ENCODE measurements around the gene PTPRB. TPM values are rescaled to one million over a fixed set of nuclear protein-coding genes. Genes with fewer than 3 reads are reported as not detected.

Gene PTPRB
- total RNA-seq, 6 donors from 2014 or later, result 68.8 to 113 (median 80.8) TPM

DNA sequence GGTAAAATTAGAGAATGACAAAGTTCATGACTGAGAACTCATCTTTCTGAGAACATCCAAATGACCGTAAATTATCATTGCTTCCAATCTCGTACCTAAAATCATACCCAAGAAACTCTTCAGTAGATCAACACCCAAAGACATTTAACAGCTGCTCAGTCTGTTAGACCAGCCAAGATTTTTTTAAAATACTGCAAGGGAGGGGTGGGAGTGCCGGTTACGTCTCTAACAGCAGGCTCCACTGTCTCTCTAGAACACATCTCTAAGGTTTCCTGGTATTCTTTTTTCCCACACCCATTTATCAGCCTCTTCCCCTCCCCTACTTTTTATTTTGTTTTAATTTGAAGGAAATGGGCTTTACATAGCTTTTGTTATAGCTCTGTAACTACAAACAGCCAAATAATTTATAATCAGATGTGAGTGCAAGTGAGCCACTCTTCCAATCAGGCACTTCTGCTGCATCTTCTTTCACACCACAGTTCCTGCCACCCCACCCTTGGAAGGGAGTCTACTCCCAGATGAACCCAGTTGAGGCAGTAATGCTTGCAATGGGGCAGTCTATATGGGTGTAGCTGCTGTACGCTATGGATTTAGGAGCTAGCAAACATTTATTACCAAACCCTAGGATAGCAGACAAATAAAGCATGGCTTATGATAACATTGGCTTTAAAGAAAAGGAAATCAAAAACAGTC lies 21.9 kb downstream of the PTPRB start:
- Histone ChIP-seq H3K9me3 (no peaks in the 10 kb centered on the region), H3K27me3 (peaks cover 0 to under 1% (median 0%) of the 10 kb centered on the region in 4 donors), H3K27ac (peak overlapping the region in 1 of 4 donors; percentile 36), H3K4me1 (peaks cover 0 to 10% (median 4%) of the 10 kb centered on the region in 4 donors), H3K4me3 (no peak overlapping the region), H3K36me3 (no peaks in the 10 kb centered on the region)
- TF ChIP-seq, protein P1, sequence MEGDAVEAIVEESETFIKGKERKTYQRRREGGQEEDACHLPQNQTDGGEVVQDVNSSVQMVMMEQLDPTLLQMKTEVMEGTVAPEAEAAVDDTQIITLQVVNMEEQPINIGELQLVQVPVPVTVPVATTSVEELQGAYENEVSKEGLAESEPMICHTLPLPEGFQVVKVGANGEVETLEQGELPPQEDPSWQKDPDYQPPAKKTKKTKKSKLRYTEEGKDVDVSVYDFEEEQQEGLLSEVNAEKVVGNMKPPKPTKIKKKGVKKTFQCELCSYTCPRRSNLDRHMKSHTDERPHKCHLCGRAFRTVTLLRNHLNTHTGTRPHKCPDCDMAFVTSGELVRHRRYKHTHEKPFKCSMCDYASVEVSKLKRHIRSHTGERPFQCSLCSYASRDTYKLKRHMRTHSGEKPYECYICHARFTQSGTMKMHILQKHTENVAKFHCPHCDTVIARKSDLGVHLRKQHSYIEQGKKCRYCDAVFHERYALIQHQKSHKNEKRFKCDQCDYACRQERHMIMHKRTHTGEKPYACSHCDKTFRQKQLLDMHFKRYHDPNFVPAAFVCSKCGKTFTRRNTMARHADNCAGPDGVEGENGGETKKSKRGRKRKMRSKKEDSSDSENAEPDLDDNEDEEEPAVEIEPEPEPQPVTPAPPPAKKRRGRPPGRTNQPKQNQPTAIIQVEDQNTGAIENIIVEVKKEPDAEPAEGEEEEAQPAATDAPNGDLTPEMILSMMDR (IDR thresholded peaks at IDR 0.05), result no peak
- no peak for TF ChIP-seq EP300 (IDR thresholded peaks at IDR 0.05)
- no peak for TF ChIP-seq POLR2A (IDR thresholded peaks at IDR 0.05)
- TF ChIP-seq POLR2AphosphoS5 (IDR thresholded peaks at IDR 0.05), result no peak
- ATAC-seq (ENCODE audit: low FRiP score in 2 of 2) (no peak), DNase-seq (no peak)
- WGBS, 2 donors, result 56 to 58% methylated on average over 5 of the region's 5 CpGs

DNA sequence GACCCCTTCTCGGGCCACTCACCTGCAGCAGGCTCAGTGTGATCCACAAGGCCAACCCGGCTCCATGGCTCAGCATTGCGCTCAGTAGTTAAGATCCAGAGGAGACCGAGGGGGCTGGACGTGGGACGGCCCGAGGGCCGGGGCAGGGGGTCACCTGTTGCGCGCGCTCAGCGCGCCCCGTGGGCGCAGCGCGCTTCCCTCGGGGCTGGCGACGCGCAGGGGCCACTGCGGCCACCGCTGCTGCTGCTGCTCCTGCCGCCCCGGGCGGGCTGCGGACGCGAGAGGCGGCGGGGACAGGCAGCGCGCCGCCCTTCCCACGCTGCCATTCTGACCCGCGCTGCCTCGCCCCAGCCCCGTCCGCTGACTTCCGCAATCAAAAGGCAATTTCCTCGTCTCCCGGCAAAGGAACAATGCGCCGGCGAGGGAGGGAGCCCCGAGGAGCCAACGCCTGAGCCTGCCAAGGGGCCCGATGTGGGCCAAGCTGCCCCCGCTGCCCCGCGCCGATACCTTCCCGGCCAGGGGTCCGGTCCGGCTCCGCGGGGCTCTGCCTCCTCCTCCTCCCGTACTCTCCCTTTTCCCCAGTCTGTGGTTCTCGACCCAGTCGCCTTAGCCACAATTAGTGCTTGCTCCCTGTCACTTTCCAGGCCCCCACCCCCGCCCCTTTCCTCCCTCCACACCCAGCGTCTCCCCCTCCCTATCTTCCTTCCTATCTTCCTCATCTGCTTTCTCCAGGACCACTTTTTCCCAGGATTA lies 27.3 kb downstream of the PTPRB start:
- peak; percentile 72 to 91 for ATAC-seq (ENCODE audit: low FRiP score in 2 of 2)
- TF ChIP-seq, protein P1 (IDR thresholded peaks at IDR 0.05), result no peak
- TF ChIP-seq POLR2AphosphoS5 (IDR thresholded peaks at IDR 0.05), result peak; percentile 59 to 62
- TF ChIP-seq POLR2A (IDR thresholded peaks at IDR 0.05), result peak in 3 of 4 donors; percentile 42 to 50 (median 46)
- TF ChIP-seq EP300 (IDR thresholded peaks at IDR 0.05), result no peak
- Histone ChIP-seq H3K9me3 (no peaks in the 10 kb centered on the region), H3K27ac (peak overlapping the region; percentile 73 to 86 (median 80)), H3K36me3 (no peaks in the 10 kb centered on the region), H3K4me3 (peak overlapping the region; percentile 22 to 58 (median 50)), H3K27me3 (peaks cover 0 to 3% (median 0%) of the 10 kb centered on the region in 4 donors), H3K4me1 (peaks cover 6 to 17% (median 15%) of the 10 kb centered on the region in 4 donors)
- peak; percentile 44 to 89 for DNase-seq
- 2 to 4% methylated on average over 18 to 31 of the region's 63 CpGs for WGBS, 2 donors

DNA sequence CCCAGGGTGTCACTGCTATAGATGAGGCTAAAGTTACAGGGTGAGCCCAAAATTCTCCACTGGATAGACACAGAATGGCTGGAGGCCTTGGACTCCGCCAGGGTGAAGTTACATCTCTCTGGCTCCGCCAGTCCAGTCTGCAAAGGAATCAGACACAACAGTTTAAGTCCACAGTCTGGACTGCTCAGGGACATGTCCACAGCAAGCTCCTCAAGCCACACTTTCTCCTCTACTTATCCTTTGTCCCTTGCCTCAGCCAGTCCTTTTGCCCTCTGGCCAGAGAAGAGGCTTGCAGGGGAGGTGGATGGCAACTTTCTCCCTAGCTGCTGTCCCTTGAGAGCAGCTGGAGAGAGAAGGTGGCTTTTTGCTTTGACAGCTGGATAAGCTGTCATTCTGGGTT lies 28.0 kb downstream of the PTPRB start:
- no peaks in the 10 kb centered on the region for H3K36me3 ChIP-seq
- H3K4me3 ChIP-seq, result peak overlapping the region; percentile 22 to 58 (median 50)
- TF ChIP-seq POLR2A (IDR thresholded peaks at IDR 0.05) (no peak), POLR2AphosphoS5 (IDR thresholded peaks at IDR 0.05) (no peak), EP300 (IDR thresholded peaks at IDR 0.05) (no peak)
- TF ChIP-seq, protein P1 (IDR thresholded peaks at IDR 0.05), result no peak
- H3K27ac ChIP-seq, result peak overlapping the region; percentile 73 to 86 (median 80)
- H3K9me3 ChIP-seq, result no peaks in the 10 kb centered on the region
- DNase-seq (no peak), ATAC-seq (ENCODE audit: low FRiP score in 2 of 2) (peak in 1 of 2 donors; percentile 27)
- peaks cover 6 to 17% (median 15%) of the 10 kb centered on the region in 4 donors for H3K4me1 ChIP-seq
- 60 to 91% methylated on average over 1 to 2 of the region's 2 CpGs for WGBS, 2 donors
- H3K27me3 ChIP-seq, result peaks cover 0 to 3% (median 0%) of the 10 kb centered on the region in 4 donors

DNA sequence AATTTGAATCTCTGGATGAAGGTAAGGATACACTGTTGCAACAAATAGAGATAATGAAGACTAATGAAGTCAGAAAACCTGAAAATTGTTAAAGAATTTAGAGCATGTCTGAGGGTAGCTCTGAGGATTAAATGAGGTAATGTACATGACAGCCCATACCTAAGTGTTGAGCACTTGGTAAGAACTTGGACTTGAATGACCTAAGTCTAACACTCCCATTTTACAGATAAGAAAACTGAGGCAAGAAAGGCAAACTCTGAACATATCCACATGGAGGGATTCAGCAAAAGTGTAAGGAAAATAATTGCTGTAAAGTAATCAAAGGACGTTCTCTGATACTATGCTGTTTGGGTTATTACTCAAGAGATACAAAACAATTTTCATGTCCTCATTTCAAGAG lies 29.0 kb downstream of the PTPRB start:
- ATAC-seq (ENCODE audit: low FRiP score in 2 of 2), result no peak
- WGBS, 2 donors, result 63 to 76% methylated on average over 1 of the region's 1 CpG
- Histone ChIP-seq H3K36me3 (no peaks in the 10 kb centered on the region), H3K4me3 (peak overlapping the region; percentile 22 to 58 (median 50)), H3K9me3 (no peaks in the 10 kb centered on the region), H3K27me3 (peaks cover 0 to 3% (median 0%) of the 10 kb centered on the region in 4 donors), H3K4me1 (peaks cover 6 to 17% (median 13%) of the 10 kb centered on the region in 4 donors), H3K27ac (peak overlapping the region; percentile 73 to 86 (median 80))
- DNase-seq, result no peak
- TF ChIP-seq POLR2AphosphoS5 (IDR thresholded peaks at IDR 0.05), result no peak

DNA sequence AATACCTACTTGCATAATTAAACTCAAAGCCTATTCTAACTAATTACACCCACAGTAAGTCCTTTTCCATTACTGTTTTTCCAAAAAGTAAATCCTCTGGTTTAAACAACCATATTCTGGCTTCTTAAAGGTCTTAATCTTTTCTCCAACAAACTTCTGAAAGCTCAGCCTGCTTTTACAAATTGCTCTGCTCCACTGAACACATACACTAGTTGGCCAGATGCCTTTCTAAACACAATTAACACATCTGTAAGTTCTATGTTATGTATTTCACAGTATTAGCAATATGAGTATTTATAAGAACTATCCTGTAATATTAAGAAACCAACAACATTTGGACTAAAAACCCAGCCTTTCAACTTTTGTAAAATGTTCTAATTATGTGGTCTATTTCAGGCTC lies 30.1 kb downstream of the PTPRB start:
- peak overlapping the region; percentile 10 to 58 (median 50) for H3K4me3 ChIP-seq
- TF ChIP-seq, protein P1 (IDR thresholded peaks at IDR 0.05), result no peak
- TF ChIP-seq POLR2A (IDR thresholded peaks at IDR 0.05) (no peak), POLR2AphosphoS5 (IDR thresholded peaks at IDR 0.05) (no peak), EP300 (IDR thresholded peaks at IDR 0.05) (no peak)
- H3K27me3 ChIP-seq, result peaks cover 0 to 3% (median 0%) of the 10 kb centered on the region in 4 donors
- H3K36me3 ChIP-seq, result peaks cover 0 to under 1% (median 0%) of the 10 kb centered on the region in 4 donors
- peaks cover 6 to 17% (median 12%) of the 10 kb centered on the region in 4 donors for H3K4me1 ChIP-seq
- ATAC-seq (ENCODE audit: low FRiP score in 2 of 2), result no peak
- no peaks in the 10 kb centered on the region for H3K9me3 ChIP-seq
- H3K27ac ChIP-seq, result peak overlapping the region; percentile 12 to 86 (median 72)
- no peak for DNase-seq
